Central memory CD8-positive, alpha-beta T cell (primary cell): ENCODE data around the gene PLEKHF1.
"Not testable (repeated sequence)": the region's sequence is repeated elsewhere in the genome, so short reads cannot be mapped to it uniquely, and the experiment has no call there.

Experiments used
- ATAC-seq: fragments of 150-1000 bp; cut with Tn5 transposase; replicated peaks from 2 replicates; pipeline ENCODE4 v1.10.0; 2022; ENCODE audit warnings: mild to moderate bottlenecking, moderate FRiP score, moderate number of reproducible peaks; ENCODE audit not compliant: poor library complexity, severe bottlenecking; ENCODE audit errors: extremely low read depth
- DNase-seq, 2 donors: peaks; one replicate each; pipeline ENCODE4 v3.0.0; 2021; ENCODE audit warnings: low spot score in 2 of 2
- H3K27ac Mint-ChIP-seq: one replicate; pipeline ENCODE4 v1.8.0; 2022; ENCODE audit warnings: low read depth, mild to moderate bottlenecking, moderate library complexity, mixed read lengths
- H3K27me3 Mint-ChIP-seq: one replicate; pipeline ENCODE4 v1.8.0; 2022; ENCODE audit warnings: mixed read lengths
- H3K36me3 Mint-ChIP-seq: one replicate; pipeline ENCODE4 v1.8.0; 2022; ENCODE audit warnings: mild to moderate bottlenecking, moderate library complexity, mixed read lengths; ENCODE audit not compliant: insufficient read depth
- H3K4me1 Mint-ChIP-seq: one replicate; pipeline ENCODE4 v1.8.0; 2022; ENCODE audit warnings: mixed read lengths
- H3K4me3 Mint-ChIP-seq: one replicate; pipeline ENCODE4 v1.8.0; 2022; ENCODE audit warnings: mild to moderate bottlenecking, moderate library complexity, mixed read lengths
- H3K9me3 Mint-ChIP-seq: one replicate; pipeline ENCODE4 v1.8.0; 2022; ENCODE audit warnings: mixed read lengths

Gene PLEKHF1

DNA sequence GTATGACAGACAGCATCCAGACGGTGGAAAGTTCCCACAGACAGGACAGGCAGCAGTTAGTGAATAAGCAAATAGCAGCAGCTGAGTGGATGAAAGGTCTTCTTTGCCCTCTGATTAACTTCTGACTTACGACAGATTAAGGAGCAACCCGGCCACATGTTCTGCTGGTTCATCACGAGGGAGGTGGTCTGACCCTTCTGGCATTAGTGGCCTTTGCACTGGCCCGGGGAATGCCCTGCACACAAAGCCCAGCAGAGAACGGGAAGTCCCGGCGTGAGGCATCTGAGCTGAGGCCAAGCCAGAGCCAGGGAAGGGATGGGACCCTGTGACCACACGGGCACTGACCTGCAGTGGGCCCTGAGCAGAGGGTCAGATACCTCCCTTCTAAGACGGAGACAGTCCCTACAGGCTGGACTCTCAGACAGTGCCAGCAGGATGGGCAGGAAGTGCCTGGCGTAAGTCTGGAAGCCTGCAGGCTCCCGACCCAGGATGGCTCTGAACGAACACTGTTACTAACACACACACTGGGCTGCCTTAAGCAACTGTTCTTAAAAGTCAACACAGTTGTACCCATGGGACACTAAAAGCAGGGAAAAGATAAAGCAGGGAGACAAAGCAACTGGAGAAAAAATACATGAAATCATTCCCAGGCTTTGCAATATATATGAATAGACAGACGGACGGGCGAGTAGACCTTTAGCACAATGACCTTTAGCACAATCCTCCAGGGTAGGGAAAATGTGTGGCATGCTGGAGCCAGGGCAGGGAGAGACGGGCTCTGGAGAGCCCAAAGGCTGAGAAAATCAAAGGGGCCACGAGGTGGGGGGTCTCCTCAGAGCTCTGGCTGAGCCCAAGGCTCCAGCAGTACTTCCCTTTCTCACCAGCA is 43.5 kb downstream of the PLEKHF1 start:
- peaks cover 53% of the 10 kb centered on the region for H3K4me1 Mint-ChIP-seq
- H3K27me3 Mint-ChIP-seq: no peaks in the 10 kb centered on the region
- H3K27ac Mint-ChIP-seq: peak overlapping the region; percentile 58
- H3K4me3 Mint-ChIP-seq: no peak overlapping the region
- H3K36me3 Mint-ChIP-seq: peaks cover 38% of the 10 kb centered on the region
- no peaks in the 10 kb centered on the region for H3K9me3 Mint-ChIP-seq
- DNase-seq (no peak), ATAC-seq (no peak)

DNA sequence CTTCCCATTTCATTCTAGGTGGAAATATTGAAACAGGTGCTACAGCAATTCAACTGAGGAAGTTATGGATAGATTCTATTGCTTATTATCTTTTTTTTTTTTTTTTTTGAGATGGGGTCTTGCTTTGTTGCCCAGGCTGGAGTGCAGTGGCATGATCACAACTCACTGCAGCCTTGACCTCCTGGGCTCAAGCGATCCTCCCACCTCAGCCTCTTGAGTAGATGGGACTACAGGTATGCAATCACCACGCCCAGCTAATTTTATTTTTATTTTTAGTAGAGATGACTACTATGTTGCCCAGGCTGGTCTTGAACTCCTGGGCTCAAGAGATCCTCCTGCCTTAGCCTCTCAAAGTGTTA is 44.2 kb downstream of the PLEKHF1 start:
- Mint-ChIP-seq H3K4me1 (peaks cover 59% of the 10 kb centered on the region), H3K36me3 (peaks cover 40% of the 10 kb centered on the region), H3K27ac (peak overlapping the region; percentile 58)
- not testable (repeated sequence) for DNase-seq, H3K4me3 Mint-ChIP-seq, H3K27me3 Mint-ChIP-seq, ATAC-seq, H3K9me3 Mint-ChIP-seq

DNA sequence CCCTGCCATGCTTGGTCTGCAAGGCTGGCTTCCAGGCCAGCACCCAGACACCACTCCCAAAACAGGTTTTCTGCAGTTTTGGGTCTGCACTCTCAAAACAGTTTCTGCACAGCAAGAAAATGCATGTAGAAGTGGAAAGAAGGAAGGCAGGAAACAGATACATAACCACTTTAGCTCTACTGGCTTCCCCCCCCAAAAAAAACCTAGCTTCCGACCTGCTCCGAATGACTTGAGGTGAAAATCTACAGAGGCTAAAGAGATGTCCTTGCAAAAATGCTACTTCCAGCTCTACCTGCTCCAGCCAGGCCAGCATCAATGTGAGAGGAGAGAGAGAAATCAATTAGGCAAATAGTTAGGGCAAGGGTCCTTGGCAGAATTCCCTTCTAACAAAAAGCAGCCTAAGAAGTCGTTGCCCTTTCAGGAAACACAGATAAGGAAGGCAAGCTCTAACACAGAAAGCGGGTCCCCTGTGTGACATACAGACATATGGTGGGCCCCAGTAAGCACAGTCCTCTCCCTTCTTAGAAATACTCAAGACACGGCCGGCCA is 46.4 kb downstream of the PLEKHF1 start:
- no peak for ATAC-seq
- Mint-ChIP-seq H3K4me1 (peaks cover 71% of the 10 kb centered on the region), H3K4me3 (peak overlapping the region; percentile 76), H3K27ac (peak overlapping the region; percentile 52), H3K9me3 (no peaks in the 10 kb centered on the region), H3K36me3 (peaks cover 31% of the 10 kb centered on the region), H3K27me3 (no peaks in the 10 kb centered on the region)
- DNase-seq: no peak

DNA sequence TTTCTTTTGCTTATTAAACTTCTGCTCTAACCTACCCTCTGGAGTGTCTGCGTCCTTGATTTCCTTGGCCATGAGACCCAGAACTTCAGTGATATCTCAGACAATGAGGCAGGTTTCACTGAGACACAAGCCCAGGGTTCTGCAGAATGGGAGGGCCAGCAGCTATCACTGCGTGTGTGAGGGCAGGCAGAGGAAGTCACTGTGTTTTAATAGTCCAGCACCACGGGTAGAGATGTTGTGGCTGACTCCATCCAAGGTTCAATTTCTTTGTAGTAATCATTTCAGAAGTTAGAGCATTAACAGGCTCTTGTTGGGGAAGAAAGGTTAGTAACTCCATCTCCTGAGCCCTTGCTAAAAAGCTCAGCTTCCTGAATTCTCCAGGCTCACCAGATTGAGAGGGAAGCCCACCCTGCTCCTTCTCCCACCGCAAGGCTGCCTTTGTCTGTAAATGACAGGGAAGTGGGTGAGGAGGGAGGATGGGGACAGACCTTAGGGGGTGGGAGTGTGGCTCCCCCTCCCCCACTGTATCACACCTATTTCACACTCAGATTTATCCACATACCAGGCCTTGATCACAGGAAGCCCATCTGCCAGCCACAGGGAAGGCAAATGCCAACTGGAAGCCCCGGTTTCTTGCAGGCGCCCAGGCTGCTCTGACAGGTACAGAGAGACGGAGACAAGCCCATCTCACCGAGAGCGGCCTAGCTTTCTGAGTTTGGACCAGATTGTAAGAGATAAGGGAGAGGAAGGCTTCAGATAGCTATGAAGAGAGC is 47.7 kb downstream of the PLEKHF1 start:
- Mint-ChIP-seq H3K4me3 (peak overlapping the region; percentile 76), H3K27ac (peak overlapping the region; percentile 92), H3K27me3 (no peaks in the 10 kb centered on the region), H3K4me1 (peaks cover 74% of the 10 kb centered on the region), H3K9me3 (no peaks in the 10 kb centered on the region), H3K36me3 (peaks cover 28% of the 10 kb centered on the region)
- no peak for ATAC-seq
- no peak for DNase-seq

DNA sequence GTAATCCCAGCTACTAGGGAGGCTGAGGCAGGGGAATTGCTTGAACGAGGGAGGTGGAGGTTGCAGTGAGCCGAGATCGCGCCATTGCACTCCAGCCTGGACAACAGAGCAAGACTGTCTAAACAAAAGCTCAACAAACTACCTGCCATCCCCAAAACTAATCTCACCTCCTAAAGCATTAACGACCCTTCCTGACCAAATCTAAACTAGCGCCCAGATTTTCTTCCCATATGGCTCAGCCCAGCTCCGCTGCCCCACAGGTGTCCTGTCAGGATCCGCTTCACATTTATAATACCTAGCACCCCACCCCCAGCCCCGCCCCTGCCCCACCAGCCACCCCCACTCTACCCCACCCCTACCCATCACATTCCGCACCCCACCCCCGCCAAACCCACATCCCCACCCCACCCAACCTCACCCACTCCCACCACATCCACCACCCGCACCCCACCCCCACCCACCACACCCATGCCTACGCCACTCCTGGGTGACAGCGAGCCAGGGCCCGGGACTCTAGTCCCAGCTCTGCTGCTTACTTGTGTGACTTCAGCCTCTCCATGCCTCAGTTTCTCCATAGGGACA is 49.2 kb downstream of the PLEKHF1 start:
- H3K36me3 Mint-ChIP-seq: peaks cover 25% of the 10 kb centered on the region
- peak; percentile 52 for ATAC-seq
- peak overlapping the region; percentile 92 for H3K27ac Mint-ChIP-seq
- peak overlapping the region; percentile 76 for H3K4me3 Mint-ChIP-seq
- no peaks in the 10 kb centered on the region for H3K9me3 Mint-ChIP-seq
- no peaks in the 10 kb centered on the region for H3K27me3 Mint-ChIP-seq
- H3K4me1 Mint-ChIP-seq: peaks cover 65% of the 10 kb centered on the region
- no peak for DNase-seq

DNA sequence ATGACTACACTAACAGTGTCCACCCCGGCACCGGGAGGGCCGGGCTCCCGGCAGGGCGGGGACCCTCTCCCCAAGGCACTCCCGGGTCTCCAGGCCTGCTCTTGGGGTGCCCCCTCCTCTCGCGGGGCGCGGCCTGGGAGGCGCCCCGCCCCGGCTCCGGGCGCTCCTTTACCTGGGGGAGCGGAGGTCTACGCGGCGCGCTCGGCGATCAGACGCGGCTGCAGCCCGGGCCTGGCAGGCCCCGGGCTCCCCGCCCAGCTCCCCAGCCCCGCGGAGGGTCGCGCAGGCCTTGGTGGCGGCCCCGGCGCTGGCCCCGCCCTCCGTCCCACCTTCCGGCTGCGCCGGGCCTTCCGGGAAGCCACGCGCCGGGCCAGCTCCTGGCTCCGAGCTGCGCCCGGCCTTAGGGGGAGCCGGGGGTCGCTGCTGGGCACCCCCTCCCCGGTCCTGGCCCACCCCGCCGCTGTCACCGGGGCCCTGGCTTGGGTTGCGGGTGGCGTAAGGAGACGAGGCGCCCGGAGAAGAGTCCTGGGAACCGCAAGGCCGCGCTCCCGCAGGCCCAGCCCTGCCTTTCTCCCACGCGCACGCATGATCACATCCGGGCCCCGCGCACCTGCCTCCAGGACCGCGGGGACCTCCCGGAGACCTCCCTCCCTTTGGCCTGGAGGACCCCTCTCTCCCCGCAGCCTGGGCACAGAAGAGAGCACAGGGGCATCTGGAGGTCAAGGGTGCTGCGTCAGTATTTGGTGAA is 49.9 kb downstream of the PLEKHF1 start, which contains the start of gene C19orf12:
TSS of gene C19orf12 (minus strand) at position 309 of the 748 bp plus-strand sequence. CDS start 6,848 bp downstream, outside the sequence.
- H3K27me3 Mint-ChIP-seq: no peaks in the 10 kb centered on the region
- H3K4me1 Mint-ChIP-seq: peaks cover 60% of the 10 kb centered on the region
- DNase-seq: peak; percentile 48 to 53
- no peaks in the 10 kb centered on the region for H3K9me3 Mint-ChIP-seq
- peak within 1 kb of the TSS; percentile 76 for H3K4me3 Mint-ChIP-seq
- peak; percentile 37 for ATAC-seq
- H3K36me3 Mint-ChIP-seq: peaks cover 24% of the 10 kb centered on the region
- peak within 1 kb of the TSS; percentile 92 for H3K27ac Mint-ChIP-seq

DNA sequence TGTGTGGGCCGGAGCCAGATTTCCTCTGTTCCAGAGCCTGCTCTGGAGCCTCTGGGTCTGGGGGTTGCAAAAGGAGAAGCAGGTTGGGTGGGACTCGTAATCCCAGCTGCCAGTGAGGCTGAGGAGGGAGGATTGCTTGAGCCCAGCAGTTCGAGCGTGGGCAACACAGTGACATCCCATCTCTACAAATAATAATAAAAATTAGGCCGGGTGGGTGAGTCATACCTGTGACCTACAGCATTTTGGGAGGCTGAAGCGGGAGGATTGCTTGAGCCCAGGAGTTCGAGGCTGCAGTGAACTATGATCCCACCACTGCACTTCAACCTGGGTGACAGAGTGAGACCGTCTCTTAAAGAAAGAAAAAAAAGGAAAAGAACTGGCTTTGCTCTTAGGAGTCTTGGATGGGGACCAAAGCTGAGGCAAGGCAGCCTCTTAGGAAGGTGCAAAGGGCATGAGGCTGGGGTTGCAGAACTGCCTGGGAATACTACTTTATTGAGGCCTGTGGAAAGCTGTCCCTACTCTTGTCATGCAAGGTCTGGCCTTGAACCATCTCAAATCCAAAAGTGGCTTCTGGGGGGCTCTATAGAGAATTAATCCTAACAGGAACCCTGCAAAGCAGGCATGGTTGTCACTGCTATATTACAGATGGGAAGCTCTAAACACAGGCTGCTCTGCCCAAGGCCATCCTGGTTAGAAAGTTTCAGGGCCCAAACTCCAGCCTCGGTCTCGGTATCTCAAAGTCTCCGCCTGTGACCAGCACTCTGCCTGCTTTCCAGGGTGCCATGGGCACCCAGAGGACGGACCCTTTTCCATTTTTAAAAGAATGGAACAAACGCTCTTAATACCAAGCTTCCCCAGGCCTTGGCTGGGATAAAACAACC is 50.7 kb downstream of the PLEKHF1 start:
- peak overlapping the region; percentile 92 for H3K27ac Mint-ChIP-seq
- no peaks in the 10 kb centered on the region for H3K9me3 Mint-ChIP-seq
- ATAC-seq (no peak), DNase-seq (no peak)
- H3K27me3 Mint-ChIP-seq: no peaks in the 10 kb centered on the region
- peaks cover 23% of the 10 kb centered on the region for H3K36me3 Mint-ChIP-seq
- peaks cover 52% of the 10 kb centered on the region for H3K4me1 Mint-ChIP-seq
- peak overlapping the region; percentile 76 for H3K4me3 Mint-ChIP-seq

DNA sequence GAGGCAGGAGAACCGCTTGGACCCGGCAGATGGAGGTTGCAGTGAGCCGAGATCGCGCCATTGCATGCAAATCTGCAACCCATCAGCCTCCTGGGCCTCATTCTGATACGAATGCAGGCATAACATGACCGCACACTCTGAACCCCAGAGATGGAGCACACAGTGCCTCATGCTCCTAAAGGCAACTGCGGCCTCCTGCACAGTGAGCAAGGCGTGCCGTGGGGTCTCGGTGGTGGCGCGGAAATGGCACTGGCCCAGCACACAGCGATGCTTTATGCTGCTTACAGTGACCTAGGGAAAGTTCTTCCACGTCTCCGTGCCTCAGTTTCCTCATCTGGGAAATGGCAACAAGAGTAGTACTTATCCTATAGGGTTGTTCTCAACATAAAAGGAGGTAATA is 51.8 kb downstream of the PLEKHF1 start:
- ATAC-seq: no peak
- Mint-ChIP-seq H3K4me1 (peaks cover 42% of the 10 kb centered on the region), H3K9me3 (no peaks in the 10 kb centered on the region), H3K4me3 (no peak overlapping the region), H3K27me3 (no peaks in the 10 kb centered on the region), H3K27ac (no peak overlapping the region), H3K36me3 (peaks cover 22% of the 10 kb centered on the region)
- DNase-seq: no peak

DNA sequence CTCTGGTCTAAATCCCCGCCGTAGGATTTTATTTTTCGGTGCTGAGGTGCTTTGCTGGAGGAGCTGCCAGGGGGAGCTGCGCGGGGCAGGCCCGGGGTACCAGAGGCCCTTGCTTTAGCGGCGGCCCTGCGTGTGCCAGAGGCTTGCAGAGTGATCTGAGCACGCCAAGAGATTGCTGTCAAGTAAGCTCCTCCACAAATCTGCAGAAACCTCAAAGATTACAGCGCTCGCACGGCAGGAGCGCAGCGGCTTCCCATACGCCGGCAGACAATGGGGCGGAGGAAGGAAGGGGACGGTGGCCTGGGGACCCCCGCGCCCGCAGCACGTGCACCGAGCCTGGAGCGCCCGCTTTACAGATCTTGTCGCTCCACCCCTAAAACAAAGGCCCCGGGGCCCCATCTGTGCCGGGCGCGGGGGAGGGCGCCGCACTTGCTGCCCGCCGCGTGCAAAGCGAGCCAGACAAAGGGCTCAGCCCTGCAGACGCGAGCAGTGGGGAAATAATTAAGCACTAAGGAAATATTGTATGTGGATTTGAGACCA is 58.9 kb downstream of the PLEKHF1 start:
- DNase-seq (no peak), ATAC-seq (peak; percentile 60)
- Mint-ChIP-seq H3K27ac (no peak overlapping the region), H3K9me3 (no peaks in the 10 kb centered on the region), H3K4me1 (no peaks in the 10 kb centered on the region), H3K36me3 (peaks cover 1% of the 10 kb centered on the region), H3K27me3 (peaks cover 53% of the 10 kb centered on the region), H3K4me3 (peak overlapping the region; percentile 25)

DNA sequence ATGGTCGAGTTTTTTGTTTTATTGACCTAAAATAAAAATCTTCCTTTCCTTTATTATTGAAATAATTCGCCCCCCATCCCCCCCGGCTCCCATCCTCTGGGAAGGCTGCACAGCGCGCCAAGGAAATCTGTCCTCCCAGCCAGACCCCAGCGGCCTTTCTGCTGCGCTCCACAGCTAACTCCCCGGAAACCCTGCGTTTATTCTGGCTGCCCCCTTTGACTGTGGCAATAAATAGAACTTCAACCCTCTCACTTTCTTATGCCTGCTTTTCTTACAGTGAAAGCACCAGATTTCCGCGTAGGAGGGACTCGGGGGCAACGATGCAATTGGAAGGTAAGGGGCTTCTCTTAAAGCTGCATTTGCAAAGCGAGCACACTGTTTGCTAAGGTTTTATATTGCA is 59.5 kb downstream of the PLEKHF1 start:
- Mint-ChIP-seq H3K4me3 (peak overlapping the region; percentile 25), H3K36me3 (peaks cover 1% of the 10 kb centered on the region), H3K27me3 (peaks cover 59% of the 10 kb centered on the region), H3K27ac (no peak overlapping the region), H3K4me1 (no peaks in the 10 kb centered on the region), H3K9me3 (no peaks in the 10 kb centered on the region)
- ATAC-seq (no peak), DNase-seq (no peak)
